Measurements from ENCODE around the gene EMILIN3.

Gene EMILIN3

DNA sequence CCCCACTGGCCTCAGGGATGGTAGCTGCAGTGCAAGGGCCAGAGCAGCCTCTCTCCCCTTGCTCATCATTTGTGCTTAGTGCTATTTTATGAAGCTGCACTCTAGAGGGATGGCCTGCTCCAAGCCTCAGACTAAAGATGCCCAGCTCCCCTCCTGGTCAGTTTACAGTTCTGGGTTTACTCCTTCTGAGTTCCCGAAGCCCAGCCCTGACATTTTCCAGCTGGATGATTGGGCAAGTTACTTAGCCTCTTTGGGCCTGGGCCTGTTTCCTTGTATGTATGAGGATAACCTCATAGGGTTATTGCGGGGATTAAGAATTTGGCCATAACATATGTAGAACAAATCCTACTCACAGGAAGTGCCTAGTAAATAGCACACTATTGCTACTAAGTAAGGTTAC, 31.8 kb upstream of the EMILIN3 start:
- DNase-seq (ENCODE audit: low read depth): no peak
- TF ChIP-seq CTCF (IDR thresholded peaks at IDR 0.05; ENCODE audit: control insufficient read depth, insufficient read depth, low read depth, low read length, missing control alignments): no peak
- H3K4me3 ChIP-seq (ENCODE audit: control insufficient read depth, low read depth, low read length): no peak overlapping the region

- no peak for TF ChIP-seq CTCF (IDR thresholded peaks at IDR 0.05; ENCODE audit: control insufficient read depth, insufficient read depth, low read depth, low read length, missing control alignments)
- DNase-seq (ENCODE audit: low read depth): no peak
- no peak overlapping the region for H3K4me3 ChIP-seq (ENCODE audit: control insufficient read depth, low read depth, low read length)
Measured at GRCh38 chr20:41395667-41396664, 29.3 kb upstream of the EMILIN3 start.

DNA sequence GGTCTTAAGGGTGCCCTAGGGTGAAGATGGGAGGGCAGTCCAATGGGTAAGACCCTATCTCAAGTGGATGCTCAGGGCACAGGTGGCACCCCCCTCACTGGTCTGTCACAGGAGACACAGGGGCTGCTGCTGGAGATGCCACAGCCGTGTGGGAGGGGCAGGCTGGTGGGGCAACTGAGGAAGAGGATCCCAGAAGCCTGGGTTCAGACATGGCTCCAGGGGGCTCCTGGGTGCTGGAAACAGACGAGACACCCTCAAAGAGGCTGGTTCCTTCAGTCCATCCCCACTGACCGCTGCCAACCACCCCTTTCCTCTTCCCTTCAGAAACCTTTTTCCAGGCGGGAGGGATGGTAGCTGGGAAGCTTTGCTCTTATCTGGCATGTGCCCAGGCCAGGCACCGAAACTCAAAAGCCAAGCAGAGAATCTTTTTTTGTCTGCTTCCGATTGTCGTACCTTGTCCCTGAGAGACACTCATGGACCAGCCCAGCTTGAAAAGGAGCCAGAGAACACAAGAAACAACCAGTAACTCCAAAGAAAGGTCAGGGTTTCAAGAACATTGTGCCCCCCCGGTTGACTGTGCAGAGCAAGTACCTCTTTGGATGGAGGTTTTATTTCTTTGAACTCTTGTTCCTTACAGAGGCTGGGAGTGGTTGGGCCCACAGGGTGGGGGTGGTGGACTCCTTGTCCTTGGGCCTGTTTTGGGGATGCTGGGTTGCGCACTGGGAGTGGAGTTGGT, 28.5 kb upstream of the EMILIN3 start:
- no peak overlapping the region for H3K4me3 ChIP-seq (ENCODE audit: control insufficient read depth, low read depth, low read length)
- TF ChIP-seq CTCF (IDR thresholded peaks at IDR 0.05; ENCODE audit: control insufficient read depth, insufficient read depth, low read depth, low read length, missing control alignments): no peak
- no peak for DNase-seq (ENCODE audit: low read depth)

DNA sequence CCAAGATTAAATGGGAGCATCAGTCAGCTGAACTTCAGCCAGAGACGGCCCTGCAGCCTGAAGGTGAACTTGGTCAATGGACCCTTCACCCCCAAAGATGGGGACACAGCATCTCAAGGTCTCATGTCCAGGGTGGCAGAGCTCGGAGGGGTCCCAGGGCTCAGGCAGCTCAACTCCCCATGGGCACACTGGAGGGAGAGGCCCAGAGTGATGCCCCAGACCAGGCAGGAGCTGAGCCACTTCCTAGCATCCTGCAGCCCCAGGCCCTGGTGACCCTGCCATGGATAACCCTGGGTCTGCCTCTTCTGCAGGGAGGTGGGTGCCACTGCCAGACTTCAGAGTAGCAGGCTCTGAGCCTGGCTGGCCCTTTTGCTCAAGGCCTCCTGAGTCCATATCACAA, 27.5 kb upstream of the EMILIN3 start:
- no peak for DNase-seq (ENCODE audit: low read depth)
- TF ChIP-seq CTCF (IDR thresholded peaks at IDR 0.05; ENCODE audit: control insufficient read depth, insufficient read depth, low read depth, low read length, missing control alignments): no peak
- H3K4me3 ChIP-seq (ENCODE audit: control insufficient read depth, low read depth, low read length): no peak overlapping the region

DNA sequence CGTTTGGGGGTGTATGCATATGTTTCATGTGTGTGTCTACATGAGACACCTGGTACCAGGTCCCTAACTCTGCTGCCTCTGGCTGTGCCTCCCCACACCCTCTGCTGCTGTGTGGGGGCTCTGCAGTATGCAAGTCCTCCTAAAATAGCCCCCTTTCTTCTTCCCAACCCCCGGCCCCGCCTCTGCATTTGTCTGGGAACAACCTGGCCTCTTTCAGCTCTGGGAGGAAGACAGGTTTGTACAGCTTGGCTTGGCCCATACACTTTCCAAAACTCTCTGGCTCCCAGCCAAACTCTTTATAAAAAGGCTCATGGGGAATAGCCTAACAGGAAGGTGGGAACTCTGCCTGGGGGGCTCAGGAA, 27.1 kb upstream of the EMILIN3 start:
- H3K4me3 ChIP-seq (ENCODE audit: control insufficient read depth, low read depth, low read length): no peak overlapping the region
- DNase-seq (ENCODE audit: low read depth): no peak
- TF ChIP-seq CTCF (IDR thresholded peaks at IDR 0.05; ENCODE audit: control insufficient read depth, insufficient read depth, low read depth, low read length, missing control alignments): no peak

- no peak for DNase-seq (ENCODE audit: low read depth)
- TF ChIP-seq CTCF (IDR thresholded peaks at IDR 0.05; ENCODE audit: control insufficient read depth, insufficient read depth, low read depth, low read length, missing control alignments): no peak
- H3K4me3 ChIP-seq (ENCODE audit: control insufficient read depth, low read depth, low read length): no peak overlapping the region
Measured at GRCh38 chr20:41392871-41393704, 26.5 kb upstream of the EMILIN3 start.
